Loucy (cell line): ENCODE data around the gene FAM135A.

Experiments
- CTCF ChIP-seq: fragments of 200-600 bp; sonication (generic); conservative IDR thresholded peaks from 2 replicates; pipeline ENCODE4 v1.5.1; 2014; ENCODE audit warnings: mild to moderate bottlenecking, antibody characterized with exemption, low read length
- EZH2phosphoT487 ChIP-seq: fragments of 200-600 bp; IDR thresholded peaks from 2 replicates; pipeline ENCODE4 v1.6.1; 2018; ENCODE audit warnings: antibody characterized with exemption, mild to moderate bottlenecking, moderate library complexity, borderline replicate concordance

- no peak for TF ChIP-seq CTCF
- no peak for TF ChIP-seq EZH2phosphoT487
Measured at GRCh38 chr6:70363741-70364493, 49.4 kb upstream of the FAM135A start.
